M059J (cell line): ENCODE results near the gene PERM1. TPM values are rescaled to one million over a fixed set of nuclear protein-coding genes. Genes with fewer than 3 reads are reported as not detected.
A peak's percentile ranks its signal among the peaks of the same experiment; 100 is the strongest.

Source experiments
- DNase-seq: peaks from one replicate; pipeline ENCODE4 v3.0.0-alpha.2; 2012; ENCODE audit warnings: low read depth
- total RNA-seq: library from RNA; depleted of rRNA; stranded (reverse); fragments of >200 nt; shearing (Covaris generic); gene quantifications from 2 replicates; pipeline ENCODE4 v1.2.3, GENCODE V29; 2014

Gene PERM1
- total RNA-seq, 1 experiment from 2014 or later: 0.37 TPM

GRCh38 chr1:964691-965525 is 17.0 kb downstream of the PERM1 start:
- DNase-seq: no peak

GRCh38 chr1:963746-964525 is 18.0 kb downstream of the PERM1 start:
- DNase-seq: no peak

- no peak for DNase-seq
These were observed 18.6 kb downstream of the PERM1 start for GRCh38 chr1:963301-963651.

- no peak for DNase-seq
These were observed 19.3 kb downstream of the PERM1 start for GRCh38 chr1:962381-963300.

GRCh38 chr1:961132-961669 is 20.7 kb downstream of the PERM1 start:
- no peak for DNase-seq

- peak; percentile 70 for DNase-seq
These were observed 21.3 kb downstream of the PERM1 start, which contains the start of gene KLHL17 for GRCh38 chr1:960363-961131. KLHL17 (plus strand) TSS chr1:960584; CDS start chr1:960694, 110 bp downstream.

- DNase-seq: no peak
These were observed 22.0 kb downstream of the PERM1 start for GRCh38 chr1:959731-960362.

GRCh38 chr1:958823-959730 is 22.8 kb downstream of the PERM1 start, which contains the start of gene NOC2L:
NOC2L (minus strand) TSS chr1:959256; CDS start chr1:959240, 16 bp downstream.
- peak; percentile 81 for DNase-seq

- no peak for DNase-seq
These were observed 25.3 kb downstream of the PERM1 start for GRCh38 chr1:956636-957035.

GRCh38 chr1:955474-955873 is 26.4 kb downstream of the PERM1 start:
- no peak for DNase-seq

GRCh38 chr1:954927-955326 is 27.0 kb downstream of the PERM1 start:
- DNase-seq: no peak

GRCh38 chr1:953524-954320 is 28.2 kb downstream of the PERM1 start:
- DNase-seq: no peak

- no peak for DNase-seq
These were observed 29.3 kb downstream of the PERM1 start for GRCh38 chr1:952603-953002.

GRCh38 chr1:952201-952600 is 29.7 kb downstream of the PERM1 start:
- DNase-seq: no peak

GRCh38 chr1:951364-951763 is 30.5 kb downstream of the PERM1 start:
- no peak for DNase-seq

GRCh38 chr1:950881-951280 is 31.0 kb downstream of the PERM1 start:
- no peak for DNase-seq

- no peak for DNase-seq
These were observed 31.6 kb downstream of the PERM1 start for GRCh38 chr1:950268-950667.

- no peak for DNase-seq
These were observed 33.9 kb downstream of the PERM1 start for GRCh38 chr1:947958-948357.
